SIG-M5 treated with dmso at 0.1 percent for 504 hours (cell line): ENCODE measurements around the gene CTNNB1.

Source experiments
- DNase-seq: peaks from one replicate; lab custom pipeline; 2025; ENCODE audit not compliant: unreplicated experiment; lab: John Stamatoyannopoulos, UW

The CTNNB1 gene

DNA sequence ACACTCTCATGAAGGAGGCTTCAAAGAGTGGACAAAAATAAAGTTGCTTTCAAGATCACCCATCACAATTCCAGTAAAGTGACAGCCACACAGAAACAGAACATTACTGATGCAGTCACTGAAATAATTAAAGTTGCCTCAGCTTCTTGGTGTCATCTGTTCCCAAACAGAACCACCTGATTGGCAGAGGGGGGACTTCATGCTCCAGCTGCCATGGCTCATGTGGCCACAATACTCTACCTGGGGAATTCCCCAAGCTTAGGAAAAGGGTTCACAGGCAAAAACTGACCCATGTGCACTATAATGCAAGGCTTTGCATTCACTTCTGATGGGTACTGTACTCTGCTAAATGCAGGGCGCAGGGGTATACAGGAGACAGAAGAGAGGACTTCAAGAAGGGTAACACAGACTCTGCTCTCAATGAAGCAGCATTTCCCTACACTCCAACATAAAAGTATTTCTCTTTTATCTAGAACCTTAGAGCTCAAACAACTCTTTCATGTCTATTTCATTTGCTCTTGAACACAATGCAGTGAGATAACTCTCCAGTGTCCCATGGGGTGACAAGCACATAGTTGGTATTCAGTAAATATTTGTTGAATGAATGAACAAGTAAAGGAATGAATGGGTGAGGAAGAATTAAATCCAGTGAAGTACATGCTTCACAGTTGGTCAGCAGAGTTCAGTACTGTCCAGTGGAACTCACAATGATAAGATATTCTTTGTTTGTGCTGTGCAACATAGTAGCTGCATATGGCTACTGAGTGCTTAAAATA is 8.6 kb upstream of the CTNNB1 start:
- no peak for DNase-seq

DNA sequence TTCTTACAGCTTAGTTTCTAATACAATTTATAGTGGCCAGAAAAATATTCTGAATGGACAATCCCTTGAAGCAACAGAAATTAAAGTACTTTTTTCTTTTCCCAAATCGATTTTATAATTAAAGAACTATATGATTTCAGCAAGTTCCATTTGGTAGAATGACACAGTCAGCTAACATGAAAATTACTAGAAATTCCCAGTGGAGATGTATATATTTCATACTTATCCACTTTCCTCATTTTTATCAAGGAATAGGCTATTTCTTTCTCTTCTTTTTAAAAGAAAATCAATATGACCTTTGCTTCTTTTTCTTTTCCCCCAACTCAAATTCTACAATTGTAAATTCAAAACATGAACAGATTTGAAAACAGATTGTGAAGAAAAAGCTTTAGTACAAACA is 6.4 kb upstream of the CTNNB1 start:
- no peak for DNase-seq

DNA sequence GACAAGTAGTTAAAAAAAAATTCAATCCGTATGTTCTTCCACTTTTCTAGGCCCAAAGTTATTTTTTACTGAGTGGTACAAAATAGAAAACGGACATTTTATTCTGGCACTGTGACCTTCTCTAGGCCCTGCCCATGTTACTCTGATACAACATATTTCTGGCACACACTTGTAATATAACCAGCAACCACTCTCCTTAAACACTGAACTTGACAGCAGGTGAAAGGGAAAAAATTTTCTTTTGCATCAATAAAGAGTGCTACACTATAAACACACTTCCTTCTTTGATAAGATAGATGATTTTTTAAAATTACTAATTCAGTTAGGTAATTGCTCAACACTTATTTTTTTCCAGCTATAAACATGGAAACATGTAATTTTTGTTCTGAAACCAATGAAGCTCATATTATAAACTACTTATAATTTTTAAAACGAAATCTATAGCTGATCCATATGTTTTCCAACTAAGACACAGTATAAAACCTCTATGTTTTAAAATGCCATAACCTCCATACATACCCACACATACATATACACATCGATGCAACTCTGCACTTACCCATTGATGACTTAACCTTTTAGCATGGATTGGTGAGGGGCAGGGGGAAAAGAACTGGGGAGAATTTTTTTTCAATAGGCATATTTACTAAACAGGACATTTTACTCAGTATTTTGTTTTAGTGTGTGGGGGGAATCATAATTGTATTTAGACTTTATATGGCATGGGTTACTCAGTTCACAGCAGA is 5.3 kb upstream of the CTNNB1 start:
- no peak for DNase-seq

DNA sequence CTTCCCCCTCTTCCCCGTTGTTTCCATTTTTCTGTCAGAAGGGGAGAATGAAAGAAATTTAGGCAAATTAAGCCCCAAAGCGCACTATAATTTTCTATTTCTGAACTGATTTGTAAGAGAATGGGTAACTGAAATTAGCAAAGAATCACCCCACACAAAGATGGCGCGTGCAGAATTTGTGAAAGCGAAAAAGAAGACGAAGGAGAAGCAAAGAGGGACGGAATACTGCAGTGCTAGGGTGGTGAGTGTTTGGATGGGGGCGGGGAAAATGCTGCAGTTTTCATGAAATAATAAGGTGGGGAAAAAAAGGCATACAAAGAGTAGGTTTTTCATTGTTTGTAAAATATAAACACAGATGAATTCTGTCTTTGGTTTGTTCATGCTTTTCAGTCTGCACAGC is 4.6 kb upstream of the CTNNB1 start:
- DNase-seq: no peak

DNA sequence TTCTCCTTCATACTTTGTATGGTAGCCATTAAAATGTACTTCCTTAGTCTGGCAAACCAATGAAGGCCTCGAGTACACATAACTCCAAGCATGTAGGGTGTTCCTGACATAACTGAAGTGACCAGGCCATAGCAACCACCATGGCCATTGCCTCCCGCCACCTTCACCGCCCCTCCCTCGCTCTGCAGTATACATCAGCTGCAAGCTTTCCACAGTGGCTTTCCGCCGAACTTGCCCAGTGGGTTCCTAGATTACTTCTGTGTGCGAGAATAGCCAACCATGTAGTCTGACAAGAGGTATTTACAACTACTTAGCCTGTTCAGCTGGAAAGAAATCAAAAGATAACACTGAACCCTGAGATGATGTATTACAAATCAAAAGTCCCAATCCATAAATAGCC is 3.4 kb upstream of the CTNNB1 start:
- DNase-seq: no peak

DNA sequence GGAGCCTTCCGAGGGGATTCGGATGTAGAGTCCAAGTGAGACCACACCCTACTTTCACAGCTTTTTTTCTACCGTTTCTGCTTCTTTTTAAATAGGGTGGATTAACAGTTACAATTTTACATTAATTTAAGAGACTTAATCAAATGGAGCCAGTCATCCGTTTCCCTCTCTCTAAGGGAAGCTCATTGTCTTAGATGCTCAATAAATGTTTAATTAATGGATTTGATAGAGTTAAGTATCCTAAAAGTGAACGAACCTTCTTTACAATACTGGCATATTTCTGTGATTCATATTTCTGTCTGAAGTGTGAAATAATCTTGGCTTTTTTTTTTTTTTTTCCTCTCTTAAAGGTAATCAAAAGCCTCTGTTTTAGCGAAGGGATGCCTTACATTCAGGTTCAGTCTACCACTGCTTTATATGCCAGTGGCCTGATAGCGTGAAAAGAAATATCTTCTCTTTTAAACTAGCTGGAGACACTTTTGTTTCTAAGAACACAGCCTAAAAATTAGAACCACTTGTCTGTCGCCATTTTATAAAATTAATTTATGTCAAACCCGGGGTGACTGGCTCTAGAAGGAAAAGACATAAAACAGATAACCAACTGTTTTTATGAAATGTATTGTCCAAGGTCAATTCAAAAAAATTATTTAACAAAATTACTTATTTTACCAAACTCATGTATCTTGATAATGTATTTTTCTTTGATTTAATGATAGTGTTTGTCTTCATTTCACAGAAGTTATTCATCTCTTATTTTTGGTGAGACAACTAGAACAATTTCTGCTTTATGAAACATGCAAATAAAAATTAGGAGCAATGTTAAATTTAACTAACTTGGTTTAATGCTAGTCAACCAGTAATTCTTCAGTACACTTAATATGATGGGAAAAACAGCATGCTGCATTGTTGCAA is 2.5 kb upstream of the CTNNB1 start:
- DNase-seq: no peak

DNA sequence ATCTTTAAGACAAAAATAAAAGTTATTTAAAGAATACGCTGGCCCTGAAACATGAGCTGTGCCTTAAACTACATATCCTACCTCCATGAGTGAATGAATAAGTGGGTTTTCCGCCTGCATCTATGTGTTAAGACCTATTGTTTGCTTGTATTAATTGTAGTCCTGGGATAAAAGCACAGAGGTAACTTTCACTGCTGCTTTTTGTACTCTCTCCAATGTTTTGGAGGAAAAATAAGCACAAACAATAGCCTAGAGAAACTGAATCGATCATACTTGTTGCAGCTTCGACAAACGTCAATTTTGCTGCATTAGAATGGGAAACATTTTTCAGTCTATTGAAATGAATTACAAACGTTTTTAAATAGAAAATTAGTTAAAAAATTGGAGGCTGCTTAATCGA is 1.3 kb upstream of the CTNNB1 start:
- no peak for DNase-seq

DNA sequence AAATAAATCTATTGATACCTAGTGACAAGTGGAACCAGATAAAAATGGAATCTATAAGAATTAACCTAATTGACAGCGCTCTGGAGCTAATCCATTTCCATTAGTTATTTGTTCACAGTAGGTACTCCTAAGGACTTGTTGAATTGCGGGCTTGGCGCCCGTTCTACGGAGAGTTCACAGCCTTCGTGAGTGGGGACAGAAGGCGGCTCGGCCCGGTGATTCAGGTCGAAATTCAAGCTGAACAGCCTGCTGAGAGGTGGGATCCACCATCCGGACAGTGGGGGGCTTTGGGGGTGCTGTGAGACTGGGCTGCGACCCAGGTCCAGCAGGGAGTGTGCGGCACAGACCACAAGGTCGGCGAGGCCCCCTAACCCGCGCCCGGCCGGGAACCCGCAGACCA is 779 bp upstream of the CTNNB1 start:
- no peak for DNase-seq

DNA sequence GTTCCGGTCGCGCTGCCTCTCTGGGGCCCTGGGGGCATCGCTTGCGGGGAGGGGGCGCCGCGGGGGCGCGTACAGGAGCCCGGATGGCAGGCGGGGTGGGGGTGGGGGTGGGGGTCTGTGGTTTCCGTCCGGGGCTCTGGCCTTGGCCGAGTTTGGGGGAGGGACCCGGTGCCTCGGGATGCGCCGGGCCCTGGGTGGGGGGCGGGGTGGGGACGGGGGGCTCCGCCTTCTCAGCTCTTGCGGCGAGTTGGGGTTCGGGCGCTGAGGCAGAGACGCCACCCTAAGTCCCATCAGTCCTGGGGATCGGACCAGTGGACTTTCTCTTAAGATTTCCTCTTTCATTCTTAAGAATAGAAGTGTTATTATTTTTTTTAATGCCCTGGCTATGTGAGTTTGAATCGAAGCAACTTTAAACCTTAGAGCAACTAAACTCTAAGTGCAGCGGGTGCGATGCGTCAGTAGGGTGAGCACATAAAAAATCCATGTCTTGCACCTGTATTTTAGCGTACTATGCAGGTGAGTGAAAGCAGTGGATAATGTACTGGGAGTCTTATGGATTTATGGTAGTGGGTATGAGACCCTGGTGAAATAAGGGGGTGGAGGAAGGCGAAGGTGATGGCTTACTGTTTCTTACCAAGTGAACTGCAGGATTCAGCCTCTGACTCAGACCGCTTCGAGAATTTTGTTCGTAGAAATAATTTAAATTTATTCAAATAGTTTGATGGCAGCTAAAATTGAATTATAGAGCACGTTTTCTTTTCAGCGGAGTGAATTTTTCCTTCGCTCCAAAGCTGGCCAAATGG is 762 bp downstream of the CTNNB1 start:
- peak; percentile 29 for DNase-seq

DNA sequence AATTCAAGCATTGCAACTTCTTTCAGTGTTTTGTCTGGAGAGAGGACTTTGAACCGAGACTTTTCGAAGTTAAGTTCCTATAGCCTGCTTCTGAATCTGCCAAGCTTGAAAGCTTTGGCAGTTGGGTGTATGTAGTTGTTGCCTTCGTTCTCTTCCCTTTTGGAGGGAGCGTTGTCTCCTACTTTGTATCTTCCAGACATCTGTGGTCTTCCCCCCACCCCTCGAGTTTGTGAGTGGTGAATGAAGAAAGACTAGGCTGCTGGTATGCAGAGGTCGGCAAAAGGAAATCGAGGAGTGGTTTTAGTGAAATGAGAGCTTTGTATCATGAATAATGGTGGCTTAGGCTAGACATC is 1.3 kb downstream of the CTNNB1 start:
- peak; percentile 85 for DNase-seq

DNA sequence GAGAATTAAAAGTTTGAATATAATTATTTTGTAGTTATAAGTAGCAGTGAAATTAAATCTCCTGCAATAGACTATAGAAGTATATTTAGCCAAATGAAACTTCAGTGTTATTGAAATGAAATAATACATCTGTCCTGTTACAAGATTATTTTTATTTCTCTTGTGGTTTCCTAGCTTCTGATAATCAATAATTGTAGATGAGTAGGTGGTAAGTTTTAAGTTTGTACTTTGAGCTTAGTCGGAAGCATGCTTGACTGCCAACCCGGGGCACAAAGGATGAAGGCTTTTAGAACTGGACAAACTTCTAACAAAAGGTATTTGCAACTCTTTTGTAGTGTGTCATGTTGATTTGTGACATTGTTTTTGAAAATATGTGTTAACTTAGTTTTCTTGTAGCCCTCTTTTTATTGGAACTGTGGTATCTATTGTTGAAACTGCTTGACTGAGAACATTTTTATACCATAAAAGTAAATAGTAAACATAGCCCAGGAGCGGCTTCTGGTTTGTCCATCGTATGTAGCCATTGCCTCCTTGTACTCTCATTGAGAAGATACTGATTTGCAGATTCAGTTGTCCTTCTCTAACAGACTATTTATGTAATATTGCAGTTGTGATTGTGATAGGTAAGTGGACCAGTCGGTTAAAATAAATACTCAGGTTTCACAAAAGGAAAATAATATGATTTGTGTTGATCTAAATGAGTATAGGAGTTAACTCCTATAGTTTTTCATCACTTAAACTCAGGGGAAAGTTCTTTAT is 2.9 kb downstream of the CTNNB1 start:
- no peak for DNase-seq

DNA sequence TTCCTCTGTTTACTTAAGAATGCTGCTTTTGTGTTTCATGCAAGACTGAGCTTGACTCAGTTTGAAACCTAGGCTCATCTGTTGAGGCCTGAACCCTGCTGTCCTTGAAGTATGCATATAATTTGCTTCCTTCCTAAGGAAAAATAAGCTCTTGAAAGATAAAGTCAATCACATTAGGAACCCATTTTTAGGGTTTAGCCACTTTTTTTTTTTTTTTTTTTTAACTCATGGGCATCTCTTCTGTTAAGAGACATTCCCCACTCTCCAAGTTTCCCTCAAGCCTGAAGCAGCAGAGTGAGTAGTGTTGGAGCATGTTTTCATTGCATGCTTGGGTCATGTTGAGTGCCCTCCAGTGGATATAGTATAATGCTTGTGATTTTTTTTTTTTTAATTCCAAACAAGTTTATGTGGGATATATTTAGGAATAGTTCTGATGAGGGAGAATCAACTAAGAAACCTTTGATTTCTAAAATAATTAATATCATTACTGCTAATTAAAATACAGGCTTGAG is 3.6 kb downstream of the CTNNB1 start:
- DNase-seq: peak; percentile 13

DNA sequence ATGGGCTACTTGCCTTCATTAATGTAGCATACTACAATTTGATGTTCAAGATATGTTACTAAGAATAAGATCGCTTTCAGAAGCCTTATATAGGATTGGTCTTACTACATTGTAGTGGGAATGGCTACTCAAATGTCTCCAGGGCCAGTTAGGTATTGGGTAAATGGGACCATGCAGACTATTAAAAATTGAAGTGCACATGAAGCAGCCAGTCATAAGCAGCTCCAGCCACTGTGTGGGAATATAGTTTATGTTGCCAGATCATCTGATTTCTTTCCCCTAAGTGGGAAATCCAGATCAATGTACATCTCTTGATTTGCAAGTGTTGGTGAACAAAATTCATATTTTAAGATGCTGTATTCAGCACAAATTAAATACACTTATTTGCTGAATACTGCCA is 5.1 kb downstream of the CTNNB1 start:
- no peak for DNase-seq

DNA sequence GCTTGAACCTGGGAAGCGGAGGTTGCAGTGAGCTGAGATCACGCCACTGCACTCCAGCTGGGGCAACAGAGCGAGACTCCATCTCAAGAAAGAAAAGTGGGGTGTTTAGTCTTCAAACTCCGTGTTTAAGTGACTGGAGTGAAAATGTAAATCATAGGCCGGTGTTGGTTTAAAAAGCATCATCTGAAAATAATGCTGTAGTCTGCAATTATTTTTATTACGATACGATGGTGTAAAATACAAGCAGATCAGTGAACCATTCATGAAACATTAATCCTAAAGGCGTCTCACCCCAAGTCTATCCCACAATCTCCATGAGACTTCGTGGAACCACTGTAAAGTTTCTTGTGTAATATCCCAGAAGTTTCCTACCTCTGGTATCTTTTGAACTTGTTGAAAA is 6.3 kb downstream of the CTNNB1 start:
- no peak for DNase-seq

DNA sequence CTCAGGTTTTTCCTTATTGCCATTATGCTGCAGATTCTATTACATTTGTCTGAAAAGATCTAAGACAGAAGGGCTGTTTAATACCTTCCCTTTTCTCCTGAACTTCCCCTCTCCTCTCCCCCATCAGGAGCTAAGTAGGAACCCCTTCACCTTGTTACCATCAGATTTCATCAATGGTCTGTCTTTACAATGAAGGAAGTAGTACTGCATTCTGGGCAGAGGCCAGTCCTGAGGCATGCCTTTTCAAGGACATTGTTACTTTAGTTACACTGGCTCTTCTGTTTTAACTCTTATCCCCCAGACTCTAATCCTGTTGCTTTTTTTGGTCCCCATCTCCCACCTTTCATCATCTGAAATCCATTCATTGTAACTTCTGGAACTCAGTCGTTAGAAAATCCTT is 8.1 kb downstream of the CTNNB1 start:
- no peak for DNase-seq

DNA sequence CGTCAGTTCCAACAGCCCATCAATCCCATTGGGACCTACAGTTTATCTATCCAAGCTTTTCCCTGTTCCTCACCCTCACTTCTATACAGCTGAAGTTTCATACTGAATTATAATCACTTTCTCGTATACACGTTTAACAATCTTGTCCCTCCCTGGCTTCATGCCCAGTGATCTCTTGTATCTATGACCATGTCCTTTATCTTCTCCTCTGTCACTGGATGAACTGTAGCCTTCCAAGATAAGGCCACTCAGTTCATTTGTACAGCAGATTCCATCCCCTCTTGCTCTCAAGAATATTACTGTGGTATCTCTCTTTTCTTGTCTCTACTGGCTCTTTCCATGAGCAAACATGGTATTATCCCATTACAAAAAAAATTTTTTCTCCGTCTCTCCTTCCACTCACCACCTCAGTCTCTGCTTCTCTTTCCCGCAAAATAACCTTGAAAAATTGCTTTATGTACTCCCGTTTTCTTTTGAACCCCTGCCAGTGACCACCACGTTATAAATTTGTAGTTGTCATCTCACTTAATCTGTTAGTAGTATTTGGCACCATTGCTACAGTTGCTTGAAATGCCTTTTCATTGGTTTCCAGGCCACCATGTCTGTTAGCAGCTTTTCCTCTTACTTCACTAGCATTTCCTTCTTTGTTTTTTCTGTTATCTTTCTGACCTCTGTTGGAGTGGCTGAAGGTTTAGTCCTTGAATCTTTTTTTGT is 9.4 kb downstream of the CTNNB1 start:
- no peak for DNase-seq

DNA sequence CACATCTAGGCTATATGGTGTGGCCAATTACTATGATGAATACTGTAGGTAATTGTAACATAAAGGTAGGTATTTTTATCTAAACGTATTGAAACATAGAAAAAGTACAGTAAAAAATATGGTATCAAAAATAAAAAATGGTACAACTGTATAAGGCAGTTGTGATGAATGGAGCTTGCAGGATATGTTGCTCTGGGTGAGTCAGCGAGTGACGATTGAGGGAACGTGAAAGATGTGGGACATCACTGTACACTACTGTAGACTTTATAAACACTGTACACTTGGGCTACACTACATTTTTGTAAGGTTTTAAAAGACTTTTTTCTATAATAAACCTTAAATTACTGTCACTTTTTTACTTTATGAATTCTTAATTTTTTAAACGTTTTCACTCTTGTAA is 10.3 kb downstream of the CTNNB1 start:
- no peak for DNase-seq

DNA sequence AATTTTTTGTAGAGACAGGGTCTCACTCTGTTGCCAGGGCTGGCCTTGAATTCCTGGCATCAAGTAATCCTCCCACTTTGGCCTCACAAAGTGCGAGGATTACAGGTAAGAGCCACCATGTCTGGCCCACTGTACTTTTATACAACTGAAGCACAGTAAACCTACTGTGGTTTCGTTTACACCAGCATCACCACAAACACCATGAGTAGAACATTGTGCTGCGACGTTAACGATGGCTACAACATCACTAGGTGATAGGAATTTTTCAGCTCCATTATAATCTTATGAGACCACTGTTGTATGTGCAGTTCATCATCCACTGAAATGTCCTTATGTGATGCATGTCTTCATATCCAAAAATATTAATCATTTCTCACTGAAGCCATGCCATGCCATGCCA is 11.7 kb downstream of the CTNNB1 start:
- no peak for DNase-seq

DNA sequence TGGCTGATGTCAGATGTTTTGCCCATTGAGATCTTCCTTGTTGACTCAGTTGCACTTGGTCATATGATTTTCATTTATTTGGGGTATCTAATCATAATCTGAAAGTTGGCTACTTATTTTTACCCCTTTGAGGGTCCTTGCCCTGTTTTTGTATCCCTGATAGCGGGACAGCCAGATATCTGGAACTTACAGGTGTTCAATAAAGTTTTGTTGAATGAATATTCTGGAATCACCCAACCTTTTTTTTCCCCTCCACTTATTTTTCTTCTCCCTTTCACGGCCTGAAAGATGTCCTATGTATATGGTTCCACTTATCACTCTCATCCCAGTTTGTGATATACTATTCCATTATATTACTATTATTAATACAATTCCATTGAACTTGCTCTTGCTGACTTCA is 12.8 kb downstream of the CTNNB1 start:
- no peak for DNase-seq
